ENCODE results near the gene ZNF474.
A peak's percentile ranks its signal among the peaks of the same experiment; 100 is the strongest.

The ZNF474 gene

GRCh38 chr5:122190156-122190555 is 60.8 kb downstream of the ZNF474 start:
- no peak overlapping the region for H3K27ac ChIP-seq
- TF ChIP-seq CTCF (IDR thresholded peaks at IDR 0.05) (no peak), ZFX (IDR thresholded peaks at IDR 0.05; ENCODE audit: borderline replicate concordance) (no peak)

- no peak overlapping the region for H3K27ac ChIP-seq
- TF ChIP-seq CTCF (IDR thresholded peaks at IDR 0.05) (peak; percentile 82), ZFX (IDR thresholded peaks at IDR 0.05; ENCODE audit: borderline replicate concordance) (no peak)
These were observed 63.5 kb downstream of the ZNF474 start for GRCh38 chr5:122192497-122193496.

- TF ChIP-seq ZFX (IDR thresholded peaks at IDR 0.05; ENCODE audit: borderline replicate concordance) (no peak), CTCF (IDR thresholded peaks at IDR 0.05) (peak; percentile 86)
These were observed 66.6 kb downstream of the ZNF474 start for GRCh38 chr5:122195802-122196394.

GRCh38 chr5:122199146-122199545 is 69.8 kb downstream of the ZNF474 start:
- no peak for TF ChIP-seq CTCF (IDR thresholded peaks at IDR 0.05)
- TF ChIP-seq ZFX (IDR thresholded peaks at IDR 0.05; ENCODE audit: borderline replicate concordance), result no peak

More at GRCh38 chr5:122195802-122196394, 66.6 kb downstream of the ZNF474 start:
- H3K27ac ChIP-seq, result no peak overlapping the region

GRCh38 chr5:122200450-122200849 is 71.1 kb downstream of the ZNF474 start:
- no peak overlapping the region for H3K27ac ChIP-seq
- TF ChIP-seq ZFX (IDR thresholded peaks at IDR 0.05; ENCODE audit: borderline replicate concordance), result no peak
- TF ChIP-seq CTCF (IDR thresholded peaks at IDR 0.05), result no peak

More at GRCh38 chr5:122199146-122199545, 69.8 kb downstream of the ZNF474 start:
- no peak overlapping the region for H3K27ac ChIP-seq

GRCh38 chr5:122200865-122201264 is 71.5 kb downstream of the ZNF474 start:
- no peak overlapping the region for H3K27ac ChIP-seq
- TF ChIP-seq ZFX (IDR thresholded peaks at IDR 0.05; ENCODE audit: borderline replicate concordance) (no peak), CTCF (IDR thresholded peaks at IDR 0.05) (no peak)

GRCh38 chr5:122201365-122201764 is 72.0 kb downstream of the ZNF474 start:
- no peak for TF ChIP-seq ZFX (IDR thresholded peaks at IDR 0.05; ENCODE audit: borderline replicate concordance)
- TF ChIP-seq CTCF (IDR thresholded peaks at IDR 0.05), result no peak

More at GRCh38 chr5:122201365-122201764, 72.0 kb downstream of the ZNF474 start:
- no peak overlapping the region for H3K27ac ChIP-seq
